Natural killer cell (primary cell): ENCODE data around the gene IFITM5. TPM values are rescaled to one million over a fixed set of nuclear protein-coding genes. Genes with fewer than 3 reads are reported as not detected.

ENCODE experiments used
- ATAC-seq, 3 donors: fragments of 150-1000 bp in 2 of 3; fragments of 200-7000 bp in 1 of 3; cut with Tn5 transposase; 1 replicate in 1 of 3; 2 replicates in 2 of 3; pipeline ENCODE4 v1.10.0; 2021; ENCODE audit warnings: mild to moderate bottlenecking in 2 of 3, moderate library complexity in 2 of 3
- DNase-seq, 2 donors: peaks; one replicate each; pipeline versions ENCODE4 v3.0.0 to v3.0.0-alpha.2; 2013 to 2021; ENCODE audit warnings: mixed read lengths in 1 of 2
- H3K27ac ChIP-seq: one replicate; pipeline ENCODE4 v1.5.1; 2013; ENCODE audit warnings: mild to moderate bottlenecking, low read length
- H3K27me3 ChIP-seq: one replicate; pipeline ENCODE4 v1.6.1; 2013; ENCODE audit warnings: low read length; ENCODE audit not compliant: control insufficient read depth, insufficient read depth
- H3K36me3 ChIP-seq: one replicate; pipeline ENCODE4 v1.6.1; 2013; ENCODE audit warnings: low read length; ENCODE audit not compliant: control insufficient read depth, insufficient read depth
- H3K4me1 ChIP-seq: one replicate; pipeline ENCODE4 v1.6.1; 2013; ENCODE audit warnings: low read length; ENCODE audit not compliant: control insufficient read depth, insufficient read depth
- H3K4me3 ChIP-seq: one replicate; pipeline ENCODE4 v1.5.1; 2013; ENCODE audit warnings: low read length
- H3K9me3 ChIP-seq: one replicate; pipeline ENCODE4 v1.6.1; 2013; ENCODE audit warnings: low read length; ENCODE audit not compliant: control insufficient read depth, insufficient read depth
- H3K27ac Mint-ChIP-seq, 2 donors: one replicate each; pipeline ENCODE4 v1.8.0; 2022; ENCODE audit warnings: mild to moderate bottlenecking in 2 of 2, mixed read lengths in 2 of 2, moderate library complexity in 1 of 2
- H3K27me3 Mint-ChIP-seq, 2 donors: one replicate each; pipeline ENCODE4 v1.8.0; 2022; ENCODE audit warnings: low read depth in 2 of 2, mixed read lengths in 2 of 2
- H3K36me3 Mint-ChIP-seq: one replicate; pipeline ENCODE4 v1.8.0; 2022; ENCODE audit warnings: mixed read lengths
- H3K4me1 Mint-ChIP-seq, 2 donors: one replicate each; pipeline ENCODE4 v1.8.0; 2022; ENCODE audit warnings: mixed read lengths in 2 of 2
- H3K4me3 Mint-ChIP-seq: one replicate; pipeline ENCODE4 v1.8.0; 2022; ENCODE audit warnings: mild to moderate bottlenecking, moderate library complexity, mixed read lengths
- H3K9me3 Mint-ChIP-seq, 2 donors: one replicate each; pipeline ENCODE4 v1.8.0; 2022; ENCODE audit warnings: mixed read lengths in 2 of 2
- CTCF ChIP-seq: fragments of 200-600 bp; IDR thresholded peaks from one replicate; pipeline ENCODE4 v1.8.0; 2022; ENCODE audit warnings: antibody characterized with exemption
- WGBS: methylation state at CpG from one replicate; pipeline ENCODE4 v1.1.7; 2013; ENCODE audit warnings: missing lambda C conversion rate; ENCODE audit not compliant: insufficient coverage; 5-methylcytosine and 5-hydroxymethylcytosine counted together
- intact Hi-C: fragments of 100-400 bp; cut with micrococcal nuclease; formaldehyde crosslinking; loops from one replicate; pipeline ENCODE4 v1.14.2; 2022
- total RNA-seq, 4 donors: library from RNA; stranded (reverse); fragments of 120-200 nt in 1 of 4; gene quantifications; one replicate each; pipeline versions ENCODE4 v1.2.3 to v1.2.4, GENCODE V29; 2013 to 2022

Gene IFITM5
- total RNA-seq, 3 donors from 2014 or later (not counting 1 experiment from before 2014, with no cell fraction given): not detected

GRCh38 chr11:291281-292210, 7.8 kb downstream of the IFITM5 start:
- Histone ChIP-seq H3K27me3 (no peaks in the 10 kb centered on the region), H3K36me3 (peaks cover 27% of the 10 kb centered on the region), H3K4me3 (no peak overlapping the region), H3K4me1 (peaks cover 57% of the 10 kb centered on the region), H3K9me3 (no peaks in the 10 kb centered on the region), H3K27ac (no peak overlapping the region)
- Mint-ChIP-seq H3K4me1 (peaks cover 20 to 38% of the 10 kb centered on the region in 2 donors), H3K9me3 (no peaks in the 10 kb centered on the region), H3K27ac (peak overlapping the region in 1 of 2 donors; percentile 74), H3K27me3 (peaks cover 0 to 5% of the 10 kb centered on the region in 2 donors), H3K36me3 (no peaks in the 10 kb centered on the region), H3K4me3 (peak overlapping the region; percentile 57)
- intact Hi-C loops: no loop called here
- 95% methylated on average over 44 of the region's 44 CpGs for WGBS
- no peak for TF ChIP-seq CTCF
- no peak for DNase-seq
- ATAC-seq: no peak

- whole genome bisulfite sequencing: 87% methylated on average over 12 of the region's 13 CpGs
- DNase-seq: no peak
Observed at GRCh38 chr11:290621-291231, 8.6 kb downstream of the IFITM5 start.

GRCh38 chr11:289712-290620, 9.4 kb downstream of the IFITM5 start:
- Histone ChIP-seq H3K4me3 (peak overlapping the region; percentile 2), H3K4me1 (peaks cover 60% of the 10 kb centered on the region), H3K27ac (no peak overlapping the region), H3K36me3 (peaks cover 21% of the 10 kb centered on the region), H3K9me3 (no peaks in the 10 kb centered on the region), H3K27me3 (no peaks in the 10 kb centered on the region)
- no peaks in the 10 kb centered on the region for H3K9me3 Mint-ChIP-seq
- TF ChIP-seq CTCF: no peak
- H3K36me3 Mint-ChIP-seq: no peaks in the 10 kb centered on the region
- peak overlapping the region; percentile 88 for H3K4me3 Mint-ChIP-seq
- peak in 1 of 3 donors; percentile 52 for ATAC-seq
- 81% methylated on average over 48 of the region's 48 CpGs for WGBS
- H3K4me1 Mint-ChIP-seq: peaks cover 20 to 38% of the 10 kb centered on the region in 2 donors
- DNase-seq: peak in 1 of 2 donors; percentile 63
- peak overlapping the region; percentile 60 to 74 for H3K27ac Mint-ChIP-seq
- intact Hi-C loops: no loop called here
- peaks cover 0 to 8% of the 10 kb centered on the region in 2 donors for H3K27me3 Mint-ChIP-seq

More at GRCh38 chr11:290621-291231, 8.6 kb downstream of the IFITM5 start:
- ATAC-seq: no peak
- Histone ChIP-seq H3K36me3 (peaks cover 24% of the 10 kb centered on the region), H3K4me1 (peaks cover 55% of the 10 kb centered on the region), H3K27me3 (no peaks in the 10 kb centered on the region), H3K27ac (no peak overlapping the region), H3K4me3 (no peak overlapping the region), H3K9me3 (no peaks in the 10 kb centered on the region)
- intact Hi-C loops: no loop called here
- no peak for TF ChIP-seq CTCF
- Mint-ChIP-seq H3K27me3 (peaks cover 0 to 8% of the 10 kb centered on the region in 2 donors), H3K9me3 (no peaks in the 10 kb centered on the region), H3K4me3 (peak overlapping the region; percentile 88), H3K27ac (peak overlapping the region; percentile 60 to 74), H3K4me1 (peaks cover 20 to 38% of the 10 kb centered on the region in 2 donors), H3K36me3 (no peaks in the 10 kb centered on the region)
